ENCODE data around the gene ARMC5. TPM values are rescaled to one million over a fixed set of nuclear protein-coding genes. Genes with fewer than 3 reads are reported as not detected.
"Not testable (repeated sequence)": the region's sequence is repeated elsewhere in the genome, so short reads cannot be mapped to it uniquely, and the experiment has no call there.

ARMC5 gene
- total RNA-seq, 4 donors from 2014 or later, result 9.7 to 24.3 (median 17.9) TPM

DNA sequence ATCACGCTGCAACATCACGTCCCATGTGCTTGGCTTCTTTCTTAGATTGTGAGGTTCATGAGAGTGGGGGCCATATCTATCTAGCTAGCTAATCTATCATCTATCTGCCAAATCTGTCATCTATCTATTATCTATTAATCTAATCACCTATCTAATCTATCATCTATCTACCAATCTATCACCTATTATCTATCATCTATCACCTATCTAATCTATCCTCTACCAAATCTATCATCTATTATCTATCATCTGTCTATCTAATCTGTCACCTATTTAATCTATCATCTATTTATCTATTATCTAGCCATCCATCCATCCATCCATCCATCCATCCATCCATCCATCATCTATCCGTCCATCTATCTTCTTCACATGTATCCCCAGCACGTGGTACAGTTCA is 45.4 kb upstream of the ARMC5 start:
- H3K27ac ChIP-seq, result no peak overlapping the region
- WGBS, result 81% methylated on average over 4 of the region's 4 CpGs
- H3K4me1 ChIP-seq, result no peaks in the 10 kb centered on the region
- no peak for TF ChIP-seq EP300 (IDR thresholded peaks at IDR 0.05)
- TF ChIP-seq POLR2AphosphoS5 (IDR thresholded peaks at IDR 0.05), result no peak
- TF ChIP-seq, protein P1, sequence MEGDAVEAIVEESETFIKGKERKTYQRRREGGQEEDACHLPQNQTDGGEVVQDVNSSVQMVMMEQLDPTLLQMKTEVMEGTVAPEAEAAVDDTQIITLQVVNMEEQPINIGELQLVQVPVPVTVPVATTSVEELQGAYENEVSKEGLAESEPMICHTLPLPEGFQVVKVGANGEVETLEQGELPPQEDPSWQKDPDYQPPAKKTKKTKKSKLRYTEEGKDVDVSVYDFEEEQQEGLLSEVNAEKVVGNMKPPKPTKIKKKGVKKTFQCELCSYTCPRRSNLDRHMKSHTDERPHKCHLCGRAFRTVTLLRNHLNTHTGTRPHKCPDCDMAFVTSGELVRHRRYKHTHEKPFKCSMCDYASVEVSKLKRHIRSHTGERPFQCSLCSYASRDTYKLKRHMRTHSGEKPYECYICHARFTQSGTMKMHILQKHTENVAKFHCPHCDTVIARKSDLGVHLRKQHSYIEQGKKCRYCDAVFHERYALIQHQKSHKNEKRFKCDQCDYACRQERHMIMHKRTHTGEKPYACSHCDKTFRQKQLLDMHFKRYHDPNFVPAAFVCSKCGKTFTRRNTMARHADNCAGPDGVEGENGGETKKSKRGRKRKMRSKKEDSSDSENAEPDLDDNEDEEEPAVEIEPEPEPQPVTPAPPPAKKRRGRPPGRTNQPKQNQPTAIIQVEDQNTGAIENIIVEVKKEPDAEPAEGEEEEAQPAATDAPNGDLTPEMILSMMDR (IDR thresholded peaks at IDR 0.05), result no peak
- TF ChIP-seq POLR2A (IDR thresholded peaks at IDR 0.05), result no peak
- DNase-seq (ENCODE audit: low spot score in 2 of 2), result no peak
- H3K4me3 ChIP-seq, result no peak overlapping the region
- no peaks in the 10 kb centered on the region for H3K9me3 ChIP-seq
- no peaks in the 10 kb centered on the region for H3K36me3 ChIP-seq
- peaks cover 7% of the 10 kb centered on the region for H3K27me3 ChIP-seq

DNA sequence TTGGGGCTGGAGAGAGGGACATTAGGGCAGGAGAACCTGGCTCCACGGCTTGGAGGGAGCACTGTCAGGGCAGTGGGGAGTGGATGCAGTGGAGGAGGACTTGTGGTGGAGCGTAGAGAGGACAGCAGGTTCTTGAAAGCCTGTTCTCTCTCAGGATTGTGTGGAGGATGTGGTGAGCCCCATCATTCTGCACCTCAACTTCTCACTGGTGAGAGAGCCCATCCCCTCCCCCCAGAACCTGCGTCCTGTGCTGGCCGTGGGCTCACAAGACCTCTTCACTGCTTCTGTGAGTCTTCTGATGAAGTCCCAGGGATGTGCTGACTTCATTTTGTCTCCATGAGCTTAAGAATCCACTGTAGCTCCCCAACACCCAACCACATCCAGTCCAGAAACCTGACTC is 44.6 kb upstream of the ARMC5 start:
- no peak for TF ChIP-seq POLR2A (IDR thresholded peaks at IDR 0.05)
- TF ChIP-seq, protein P1 (IDR thresholded peaks at IDR 0.05), result no peak
- TF ChIP-seq POLR2AphosphoS5 (IDR thresholded peaks at IDR 0.05), result no peak
- no peak for TF ChIP-seq EP300 (IDR thresholded peaks at IDR 0.05)
- no peak for DNase-seq (ENCODE audit: low spot score in 2 of 2)
- no peak overlapping the region for H3K27ac ChIP-seq
- WGBS, result 79% methylated on average over 4 of the region's 4 CpGs
- H3K27me3 ChIP-seq, result peaks cover 7% of the 10 kb centered on the region
- H3K4me1 ChIP-seq, result no peaks in the 10 kb centered on the region
- H3K9me3 ChIP-seq, result no peaks in the 10 kb centered on the region
- H3K4me3 ChIP-seq, result no peak overlapping the region
- no peaks in the 10 kb centered on the region for H3K36me3 ChIP-seq

DNA sequence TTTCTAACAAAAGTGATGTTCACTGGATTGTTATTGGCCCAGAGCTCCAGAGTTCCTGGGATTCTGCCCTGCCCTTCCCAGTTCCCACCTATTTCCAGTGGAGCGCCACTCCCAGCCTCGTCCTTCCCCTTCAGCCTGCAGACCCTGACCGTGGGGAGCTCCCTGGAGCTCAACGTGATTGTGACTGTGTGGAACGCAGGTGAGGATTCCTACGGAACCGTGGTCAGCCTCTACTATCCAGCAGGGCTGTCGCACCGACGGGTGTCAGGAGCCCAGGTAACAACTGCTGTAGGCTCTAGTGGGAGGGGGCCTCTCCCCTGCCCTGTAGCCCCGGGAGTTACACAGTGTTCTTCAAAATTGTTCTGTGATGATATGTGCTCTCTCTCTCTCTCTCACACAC is 42.9 kb upstream of the ARMC5 start:
- Histone ChIP-seq H3K4me3 (no peak overlapping the region), H3K4me1 (no peaks in the 10 kb centered on the region), H3K27me3 (peaks cover 3% of the 10 kb centered on the region), H3K27ac (no peak overlapping the region), H3K36me3 (no peaks in the 10 kb centered on the region), H3K9me3 (no peaks in the 10 kb centered on the region)
- 77% methylated on average over 11 of the region's 11 CpGs for WGBS
- no peak for DNase-seq (ENCODE audit: low spot score in 2 of 2)
- TF ChIP-seq POLR2A (IDR thresholded peaks at IDR 0.05) (no peak), POLR2AphosphoS5 (IDR thresholded peaks at IDR 0.05) (no peak)

DNA sequence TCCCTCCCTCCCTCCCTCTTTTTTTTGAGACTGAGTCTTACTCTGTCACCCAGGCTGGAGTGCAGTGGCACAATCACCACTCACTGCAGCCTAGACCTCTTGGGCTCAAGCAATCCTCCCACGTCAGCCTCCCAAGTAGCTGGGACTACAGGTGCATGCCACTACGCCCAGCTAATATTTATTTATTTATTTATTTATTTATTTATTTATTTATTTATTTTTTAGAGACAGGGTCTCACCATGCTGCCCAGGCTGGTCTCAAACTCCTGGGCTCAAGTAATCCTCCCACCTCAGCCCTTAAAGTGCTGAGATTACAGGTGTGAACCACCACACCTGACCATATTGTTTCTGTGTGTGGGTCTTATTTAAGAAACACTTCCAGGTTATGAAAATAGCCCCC is 42.3 kb upstream of the ARMC5 start:
- H3K4me3 ChIP-seq; H3K27me3 ChIP-seq; H3K9me3 ChIP-seq; H3K27ac ChIP-seq; H3K36me3 ChIP-seq; H3K4me1 ChIP-seq; DNase-seq (ENCODE audit: low spot score in 2 of 2): not testable (repeated sequence)
- WGBS, result 97% methylated on average over 2 of the region's 2 CpGs

DNA sequence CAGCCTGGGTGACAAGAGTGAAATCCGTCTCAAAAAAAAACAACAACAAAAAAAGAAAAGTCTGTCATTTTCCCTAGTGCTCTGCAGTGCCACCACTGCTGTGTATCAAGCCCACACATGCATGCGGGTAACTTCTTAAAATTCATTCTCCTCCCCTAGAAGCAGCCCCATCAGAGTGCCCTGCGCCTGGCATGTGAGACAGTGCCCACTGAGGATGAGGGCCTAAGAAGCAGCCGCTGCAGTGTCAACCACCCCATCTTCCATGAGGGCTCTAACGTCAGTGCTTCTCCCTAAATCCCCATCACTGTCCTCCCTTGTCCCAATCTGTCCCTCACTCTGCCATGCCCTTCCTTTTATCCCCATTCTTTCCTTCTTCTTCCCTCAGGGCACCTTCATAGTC is 41.4 kb upstream of the ARMC5 start:
- H3K27ac ChIP-seq, result no peak overlapping the region
- no peak for DNase-seq (ENCODE audit: low spot score in 2 of 2)
- TF ChIP-seq EP300 (IDR thresholded peaks at IDR 0.05) (no peak), POLR2A (IDR thresholded peaks at IDR 0.05) (no peak), POLR2AphosphoS5 (IDR thresholded peaks at IDR 0.05) (no peak)
- TF ChIP-seq, protein P1 (IDR thresholded peaks at IDR 0.05), result no peak
- H3K36me3 ChIP-seq, result no peaks in the 10 kb centered on the region
- H3K4me3 ChIP-seq, result no peak overlapping the region
- peaks cover 6% of the 10 kb centered on the region for H3K27me3 ChIP-seq
- no peaks in the 10 kb centered on the region for H3K9me3 ChIP-seq
- 95% methylated on average over 5 of the region's 5 CpGs for WGBS
- no peaks in the 10 kb centered on the region for H3K4me1 ChIP-seq

DNA sequence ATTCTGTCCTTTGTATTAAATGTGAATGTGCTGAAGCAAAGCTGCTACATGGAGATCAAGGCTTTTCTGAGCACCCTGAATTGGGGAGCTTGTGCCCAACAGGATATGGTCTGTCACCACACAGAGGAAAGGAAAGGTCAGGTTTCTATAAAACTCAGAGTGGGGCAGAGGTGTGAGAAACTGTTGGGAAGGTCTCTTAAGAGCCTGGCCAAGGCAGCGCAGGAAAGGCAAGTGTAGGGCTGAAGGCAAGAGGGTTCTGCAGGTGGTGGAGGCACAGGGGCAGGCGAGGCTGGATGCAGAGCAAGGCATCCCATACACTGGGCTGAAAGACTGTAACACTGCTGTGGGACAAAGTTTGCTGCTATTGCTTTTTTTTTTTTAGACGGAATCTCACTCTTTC is 39.3 kb upstream of the ARMC5 start:
- H3K36me3 ChIP-seq, result no peaks in the 10 kb centered on the region
- WGBS, result 74% methylated on average over 3 of the region's 3 CpGs
- peaks cover 6% of the 10 kb centered on the region for H3K27me3 ChIP-seq
- DNase-seq (ENCODE audit: low spot score in 2 of 2), result no peak
- H3K27ac ChIP-seq, result no peak overlapping the region
- no peaks in the 10 kb centered on the region for H3K4me1 ChIP-seq
- H3K4me3 ChIP-seq, result no peak overlapping the region
- no peaks in the 10 kb centered on the region for H3K9me3 ChIP-seq
- TF ChIP-seq, protein P1 (IDR thresholded peaks at IDR 0.05), result no peak
- TF ChIP-seq EP300 (IDR thresholded peaks at IDR 0.05), result no peak
- no peak for TF ChIP-seq POLR2A (IDR thresholded peaks at IDR 0.05)
- TF ChIP-seq POLR2AphosphoS5 (IDR thresholded peaks at IDR 0.05), result no peak
